ENCODE measurements around the gene LIPT2. TPM values are rescaled to one million over a fixed set of nuclear protein-coding genes. Genes with fewer than 3 reads are reported as not detected.
"Not testable (repeated sequence)": the region's sequence is repeated elsewhere in the genome, so short reads cannot be mapped to it uniquely, and the experiment has no call there.

The LIPT2 gene
- polyA plus RNA-seq, 3 donors from 2014 or later = 6.4 to 13.4 (median 9.7) TPM

DNA sequence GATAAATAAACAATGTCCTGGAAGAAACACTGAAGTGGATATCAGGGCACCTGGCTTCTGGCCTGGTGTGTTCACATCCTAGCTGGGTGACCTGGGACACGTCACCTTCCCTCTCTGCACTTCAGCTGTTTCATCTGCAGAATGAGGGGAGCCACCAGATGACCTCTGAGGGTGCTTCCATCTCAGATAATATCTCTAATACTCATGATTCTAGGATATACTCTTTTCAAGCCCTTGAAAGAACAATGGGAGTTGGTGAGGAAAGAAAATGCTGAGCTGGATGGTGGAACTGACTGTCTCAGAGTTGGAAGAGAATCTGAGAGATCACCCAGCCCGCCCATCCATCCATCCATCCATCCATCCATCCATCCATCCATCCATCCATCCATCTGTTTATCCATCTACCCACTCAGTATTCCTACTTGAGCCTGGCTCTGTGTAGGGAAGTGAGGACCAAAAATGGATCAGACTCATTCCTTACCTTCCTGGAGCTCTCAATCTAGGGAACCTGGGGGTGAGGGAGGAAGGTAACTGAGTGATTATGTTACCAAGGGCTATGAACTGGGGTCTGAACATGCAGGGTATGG, 28.2 kb upstream of the LIPT2 start:
- H3K9me3 Mint-ChIP-seq = no peaks in the 10 kb centered on the region
- peaks cover 0 to 10% (median 2%) of the 10 kb centered on the region in 3 donors for H3K27me3 Mint-ChIP-seq (ENCODE audit: low read depth in 3 of 3)
- H3K4me1 Mint-ChIP-seq = no peaks in the 10 kb centered on the region
- H3K4me3 Mint-ChIP-seq = no peak overlapping the region
- no peak for DNase-seq
- no peak overlapping the region for H3K27ac Mint-ChIP-seq
- H3K36me3 Mint-ChIP-seq = no peaks in the 10 kb centered on the region

- no peak for DNase-seq
- Mint-ChIP-seq H3K9me3 (no peaks in the 10 kb centered on the region), H3K36me3 (no peaks in the 10 kb centered on the region), H3K27me3 (ENCODE audit: low read depth in 3 of 3) (peaks cover 0 to 10% (median 2%) of the 10 kb centered on the region in 3 donors), H3K27ac (no peak overlapping the region), H3K4me1 (no peaks in the 10 kb centered on the region), H3K4me3 (no peak overlapping the region)
Measured at GRCh38 chr11:74520927-74521665, 27.6 kb upstream of the LIPT2 start.

GRCh38 chr11:74520316-74520715, 26.8 kb upstream of the LIPT2 start:
- peak overlapping the region in 1 of 6 donors; percentile 37 for H3K27ac Mint-ChIP-seq

DNA sequence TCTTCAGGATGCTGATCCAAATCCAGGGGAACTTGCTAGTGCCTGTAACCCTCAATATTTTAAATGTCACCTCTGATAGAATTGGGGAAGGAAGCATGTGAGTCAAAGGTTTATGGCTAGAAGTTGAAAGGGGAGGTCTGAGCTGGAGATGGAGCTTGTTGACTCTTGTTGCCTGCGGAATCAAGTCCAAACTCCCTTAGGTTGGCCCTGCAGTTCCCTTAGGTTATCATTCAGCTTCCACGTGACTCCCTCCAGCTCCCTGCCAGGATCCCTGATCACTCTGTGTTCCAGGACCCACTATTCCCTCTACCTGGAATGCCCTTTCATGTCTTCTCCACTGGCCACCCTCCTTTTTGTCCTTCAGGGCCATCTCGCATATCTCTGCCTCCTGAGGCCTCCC, 26.2 kb upstream of the LIPT2 start:
- DNase-seq = no peak
- Mint-ChIP-seq H3K4me1 (no peaks in the 10 kb centered on the region), H3K27me3 (ENCODE audit: low read depth in 3 of 3) (peaks cover 2 to 10% (median 4%) of the 10 kb centered on the region in 3 donors), H3K27ac (peak overlapping the region in 1 of 6 donors; percentile 37), H3K36me3 (no peaks in the 10 kb centered on the region), H3K9me3 (no peaks in the 10 kb centered on the region), H3K4me3 (no peak overlapping the region)

More at GRCh38 chr11:74520316-74520715, 26.8 kb upstream of the LIPT2 start:
- DNase-seq = no peak
- peaks cover 2 to 10% (median 4%) of the 10 kb centered on the region in 3 donors for H3K27me3 Mint-ChIP-seq (ENCODE audit: low read depth in 3 of 3)
- H3K36me3 Mint-ChIP-seq = no peaks in the 10 kb centered on the region
- no peak overlapping the region for H3K4me3 Mint-ChIP-seq
- no peaks in the 10 kb centered on the region for H3K4me1 Mint-ChIP-seq
- no peaks in the 10 kb centered on the region for H3K9me3 Mint-ChIP-seq

DNA sequence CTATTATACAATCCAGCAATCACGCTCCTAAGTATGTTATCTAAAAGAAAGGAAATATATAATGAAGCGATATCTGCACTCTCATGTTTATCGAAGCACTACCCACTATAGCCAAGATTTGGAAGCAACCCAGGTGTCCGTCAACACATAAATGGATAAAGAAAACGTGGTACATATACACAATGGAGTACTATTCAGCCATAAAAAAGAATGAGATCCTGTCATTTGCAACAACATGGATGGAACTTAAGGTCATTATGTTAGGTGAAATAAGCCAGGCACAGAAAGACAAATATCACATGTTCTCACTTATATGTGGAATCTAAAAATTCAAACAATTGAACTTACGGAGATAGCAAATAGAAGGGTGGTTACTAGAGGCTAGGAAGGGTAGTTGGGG, 24.1 kb upstream of the LIPT2 start:
- not testable (repeated sequence) for H3K4me3 Mint-ChIP-seq, H3K36me3 Mint-ChIP-seq, H3K27ac Mint-ChIP-seq, H3K4me1 Mint-ChIP-seq, DNase-seq, H3K9me3 Mint-ChIP-seq
- peaks cover 2 to 11% (median 8%) of the 10 kb centered on the region in 3 donors for H3K27me3 Mint-ChIP-seq (ENCODE audit: low read depth in 3 of 3)

DNA sequence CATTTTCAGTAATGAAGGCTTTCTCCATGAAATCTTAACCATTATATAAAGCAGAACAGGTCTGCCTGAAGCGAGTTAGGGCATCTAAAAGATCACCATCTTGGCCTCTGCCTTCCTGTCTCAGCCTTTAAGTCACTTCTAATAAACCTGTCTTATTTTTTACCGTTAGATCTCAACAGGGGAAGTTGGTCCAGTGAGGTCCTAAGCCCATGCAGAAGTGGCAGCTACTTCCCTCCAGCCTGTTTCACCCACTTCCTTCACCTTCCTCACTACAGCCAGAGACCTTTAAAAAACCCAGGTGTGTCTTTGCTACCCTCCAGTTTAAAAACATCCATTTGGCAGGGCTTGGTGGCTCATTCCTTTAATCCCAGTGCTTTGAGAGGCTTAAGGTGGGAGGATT, 14.1 kb upstream of the LIPT2 start:
- peaks cover 1 to 8% (median 3%) of the 10 kb centered on the region in 3 donors for H3K27me3 Mint-ChIP-seq (ENCODE audit: low read depth in 3 of 3)
- no peak overlapping the region for H3K27ac Mint-ChIP-seq
- DNase-seq = no peak
- no peaks in the 10 kb centered on the region for H3K4me1 Mint-ChIP-seq
- peaks cover 0 to 4% (median under 1%) of the 10 kb centered on the region in 6 donors for H3K9me3 Mint-ChIP-seq
- H3K36me3 Mint-ChIP-seq = no peaks in the 10 kb centered on the region
- H3K4me3 Mint-ChIP-seq = no peak overlapping the region

DNA sequence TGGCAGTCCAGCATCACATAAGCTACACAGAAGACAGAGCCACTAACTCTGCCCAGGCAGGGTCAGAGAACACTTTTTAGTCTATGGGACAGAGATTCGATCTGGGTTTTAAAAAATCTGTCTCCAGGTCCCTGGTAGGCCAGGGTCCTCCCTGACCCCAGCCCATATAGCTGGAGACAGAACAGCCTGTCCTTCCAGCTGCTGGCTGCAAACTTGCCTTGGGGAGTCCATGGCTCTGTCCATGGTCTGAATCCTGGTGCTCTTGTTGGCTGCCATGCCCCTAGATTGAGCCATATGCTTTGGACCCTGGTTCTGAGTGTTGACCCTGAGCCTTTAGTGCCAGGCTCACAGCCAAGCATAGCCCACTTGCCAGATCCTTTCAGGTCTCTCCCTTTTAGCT, 13.3 kb upstream of the LIPT2 start:
- H3K4me1 Mint-ChIP-seq = no peaks in the 10 kb centered on the region
- H3K36me3 Mint-ChIP-seq = no peaks in the 10 kb centered on the region
- no peak overlapping the region for H3K27ac Mint-ChIP-seq
- no peak for DNase-seq
- H3K27me3 Mint-ChIP-seq (ENCODE audit: low read depth in 3 of 3) = peaks cover 1 to 12% (median 2%) of the 10 kb centered on the region in 3 donors
- peaks cover 0 to 7% (median 1%) of the 10 kb centered on the region in 6 donors for H3K9me3 Mint-ChIP-seq
- H3K4me3 Mint-ChIP-seq = no peak overlapping the region

GRCh38 chr11:74505911-74506310, 12.4 kb upstream of the LIPT2 start:
- DNase-seq = no peak
- H3K4me3 Mint-ChIP-seq = no peak overlapping the region
- H3K27me3 Mint-ChIP-seq (ENCODE audit: low read depth in 3 of 3) = peaks cover 1 to 10% (median 2%) of the 10 kb centered on the region in 3 donors
- H3K4me1 Mint-ChIP-seq = no peaks in the 10 kb centered on the region
- peaks cover 0 to 9% (median 2%) of the 10 kb centered on the region in 6 donors for H3K9me3 Mint-ChIP-seq
- peaks cover 0 to 3% (median 0%) of the 10 kb centered on the region in 3 donors for H3K36me3 Mint-ChIP-seq
- no peak overlapping the region for H3K27ac Mint-ChIP-seq

- Mint-ChIP-seq H3K4me1 (no peaks in the 10 kb centered on the region), H3K36me3 (peaks cover 0 to 5% (median 3%) of the 10 kb centered on the region in 3 donors), H3K27ac (no peak overlapping the region), H3K4me3 (no peak overlapping the region), H3K27me3 (ENCODE audit: low read depth in 3 of 3) (peaks cover 2 to 9% (median 5%) of the 10 kb centered on the region in 3 donors), H3K9me3 (peaks cover 0 to 9% (median 3%) of the 10 kb centered on the region in 6 donors)
- DNase-seq = no peak
Measured at GRCh38 chr11:74504100-74504691, 10.7 kb upstream of the LIPT2 start.

GRCh38 chr11:74494916-74495315, 1.4 kb upstream of the LIPT2 start:
- peak overlapping the region in 1 of 6 donors; percentile 29 for H3K27ac Mint-ChIP-seq
- peaks cover 7 to 13% (median 8%) of the 10 kb centered on the region in 3 donors for H3K36me3 Mint-ChIP-seq
- H3K4me1 Mint-ChIP-seq = peaks cover 15 to 23% of the 10 kb centered on the region in 2 donors
- peak overlapping the region in 2 of 5 donors; percentile 24 to 35 for H3K4me3 Mint-ChIP-seq
- peaks cover 0 to 7% (median 3%) of the 10 kb centered on the region in 3 donors for H3K27me3 Mint-ChIP-seq (ENCODE audit: low read depth in 3 of 3)
- DNase-seq = no peak
- no peaks in the 10 kb centered on the region for H3K9me3 Mint-ChIP-seq

GRCh38 chr11:74493791-74494630, 487 bp upstream of the LIPT2 start:
- peaks cover 0 to 7% (median 3%) of the 10 kb centered on the region in 3 donors for H3K27me3 Mint-ChIP-seq (ENCODE audit: low read depth in 3 of 3)
- H3K4me1 Mint-ChIP-seq = peaks cover 15 to 23% of the 10 kb centered on the region in 2 donors
- peak overlapping the region; percentile 51 to 90 (median 84) for H3K27ac Mint-ChIP-seq
- no peaks in the 10 kb centered on the region for H3K9me3 Mint-ChIP-seq
- peaks cover 7 to 10% (median 8%) of the 10 kb centered on the region in 3 donors for H3K36me3 Mint-ChIP-seq
- H3K4me3 Mint-ChIP-seq = peak overlapping the region; percentile 77 to 86 (median 83)
- DNase-seq = no peak

DNA sequence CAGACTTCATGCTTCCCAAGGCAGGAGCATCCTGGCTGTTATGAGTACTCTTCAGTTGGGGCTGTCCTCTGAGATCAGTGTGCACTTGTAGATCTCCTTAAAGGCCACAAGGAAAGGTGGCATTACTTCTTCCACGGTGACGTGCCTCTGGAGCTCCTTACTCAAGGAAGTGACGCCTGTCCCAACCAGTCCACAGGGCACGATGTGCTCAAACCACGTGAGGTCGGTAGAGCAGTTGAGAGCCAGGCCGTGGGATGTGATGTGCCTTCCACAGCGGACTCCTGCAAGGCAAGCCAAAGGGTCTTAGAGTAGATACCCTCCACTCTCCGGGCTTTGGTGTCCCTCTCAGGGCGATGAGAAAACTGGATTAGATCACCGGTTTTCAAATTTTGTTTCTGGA, 1.4 kb downstream of the LIPT2 start:
- Mint-ChIP-seq H3K36me3 (peaks cover 2 to 7% (median 3%) of the 10 kb centered on the region in 3 donors), H3K27me3 (ENCODE audit: low read depth in 3 of 3) (peaks cover under 1 to 10% (median 3%) of the 10 kb centered on the region in 3 donors), H3K4me1 (peaks cover 15 to 23% of the 10 kb centered on the region in 2 donors), H3K27ac (peak overlapping the region in 5 of 6 donors; percentile 13 to 89 (median 55)), H3K9me3 (no peaks in the 10 kb centered on the region), H3K4me3 (peak overlapping the region in 4 of 5 donors; percentile 58 to 83 (median 81))
- DNase-seq = no peak

DNA sequence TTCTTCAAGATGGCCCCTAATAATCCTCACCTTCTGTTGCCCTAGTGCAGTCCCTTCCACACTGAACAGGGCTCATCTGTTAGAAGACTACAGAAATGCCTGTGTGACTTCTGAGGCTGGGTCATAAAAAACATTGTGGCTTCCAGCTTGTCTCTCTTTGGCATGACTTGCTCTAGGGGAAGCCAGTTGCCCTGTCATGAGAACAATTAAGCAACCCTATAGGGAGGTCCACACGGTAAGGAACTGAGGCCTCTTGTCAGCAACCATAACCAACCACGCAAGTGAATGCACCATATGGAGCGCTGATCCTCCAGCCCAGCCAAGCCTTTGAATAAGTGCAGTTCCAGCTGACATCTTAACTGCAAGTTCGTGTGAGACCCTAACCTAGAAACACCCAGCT, 2.6 kb downstream of the LIPT2 start:
- H3K4me3 Mint-ChIP-seq = peak overlapping the region in 2 of 5 donors; percentile 13 to 41
- DNase-seq = no peak
- H3K27ac Mint-ChIP-seq = no peak overlapping the region
- H3K27me3 Mint-ChIP-seq (ENCODE audit: low read depth in 3 of 3) = peaks cover 2 to 10% (median 5%) of the 10 kb centered on the region in 3 donors
- H3K9me3 Mint-ChIP-seq = no peaks in the 10 kb centered on the region
- H3K4me1 Mint-ChIP-seq = peaks cover 15 to 23% of the 10 kb centered on the region in 2 donors
- no peaks in the 10 kb centered on the region for H3K36me3 Mint-ChIP-seq
